K562 (cell line): ENCODE results near the gene IRF8.

Experiments
- BHLHE40 ChIP-seq: IDR thresholded peaks from 2 replicates; pipeline ENCODE4 v1.6.1; 2011; ENCODE audit warnings: low read length, improper control_type of control experiment
- DACH1 ChIP-seq: fragments of 450-650 bp; IDR thresholded peaks from 2 replicates; pipeline ENCODE4 v1.6.1; 2018; ENCODE audit not compliant: partially characterized antibody
- EP300 ChIP-seq: IDR thresholded peaks from 2 replicates; pipeline ENCODE4 v1.6.1; 2012; ENCODE audit warnings: low read length, improper control_type of control experiment
- FIP1L1 ChIP-seq: fragments of 200-400 bp; formaldehyde crosslinking; IDR thresholded peaks from 2 replicates; pipeline ENCODE4 v1.6.1; 2018; ENCODE audit warnings: mild to moderate bottlenecking, low read depth, low read length; ENCODE audit not compliant: poor library complexity, severe bottlenecking
- GABPA ChIP-seq: fragments of 200-800 bp; sonication (Bioruptor generic); conservative IDR thresholded peaks from 2 replicates; pipeline ENCODE4 v1.6.1; 2016; ENCODE audit warnings: low read depth, missing genetic modification characterization, missing compliant biosample characterization
- MAX ChIP-seq: sonication (generic); formaldehyde crosslinking; IDR thresholded peaks from 2 replicates; pipeline ENCODE4 v1.9.0; 2022; ENCODE audit warnings: mild to moderate bottlenecking, missing genetic modification reagents
- MTA3 ChIP-seq: fragments of 450-650 bp; formaldehyde crosslinking; IDR thresholded peaks from 2 replicates; pipeline ENCODE4 v1.6.1; 2017; ENCODE audit warnings: mild to moderate bottlenecking, borderline replicate concordance
- RBM34 ChIP-seq: fragments of 200-400 bp; formaldehyde crosslinking; IDR thresholded peaks from 2 replicates; pipeline ENCODE4 v1.6.1; 2018; ENCODE audit warnings: low read length, borderline replicate concordance; ENCODE audit not compliant: insufficient read depth
- RNF2 ChIP-seq: sonication (generic); IDR thresholded peaks from 2 replicates; pipeline ENCODE4 v1.6.1; 2016
- SPI1 ChIP-seq: IDR thresholded peaks from 2 replicates; pipeline ENCODE4 v1.6.1; 2011; ENCODE audit warnings: low read depth, low read length, control low read depth, borderline replicate concordance
- TAF1 ChIP-seq: IDR thresholded peaks from 2 replicates; pipeline ENCODE4 v1.6.1; 2011; ENCODE audit warnings: mild to moderate bottlenecking, low read length, moderate library complexity; ENCODE audit not compliant: insufficient read depth, control insufficient read depth, severe bottlenecking; ENCODE audit errors: extremely low read depth
- TF ChIP-seq, protein P1 (sequence below), 3 experiments: IDR thresholded peaks in 2 of 3; conservative IDR thresholded peaks in 1 of 3; 2 replicates each; pipeline ENCODE4 v1.5.1; 2011 to 2012; ENCODE audit warnings: low read length in 3 of 3, mild to moderate bottlenecking in 3 of 3, control low read depth in 2 of 3, improper control_type of control experiment in 1 of 3, inconsistent platforms in 1 of 3, low read depth in 1 of 3, mixed read lengths in 1 of 3, moderate library complexity in 1 of 3; ENCODE audit not compliant: insufficient read depth in 2 of 3
- TF ChIP-seq, protein P2 (sequence below), 2 experiments: IDR thresholded peaks in 1 of 2; conservative IDR thresholded peaks in 1 of 2; 2 replicates each; pipeline ENCODE4 v1.6.1; 2016; ENCODE audit warnings: low read depth in 2 of 2, mild to moderate bottlenecking in 1 of 2, missing compliant biosample characterization in 1 of 2, missing genetic modification characterization in 1 of 2, moderate library complexity in 1 of 2
- TF ChIP-seq, protein P3 (sequence below): fragments of 450-650 bp; IDR thresholded peaks from 2 replicates; pipeline ENCODE4 v1.6.1; 2016; ENCODE audit warnings: low read depth

DNA sequence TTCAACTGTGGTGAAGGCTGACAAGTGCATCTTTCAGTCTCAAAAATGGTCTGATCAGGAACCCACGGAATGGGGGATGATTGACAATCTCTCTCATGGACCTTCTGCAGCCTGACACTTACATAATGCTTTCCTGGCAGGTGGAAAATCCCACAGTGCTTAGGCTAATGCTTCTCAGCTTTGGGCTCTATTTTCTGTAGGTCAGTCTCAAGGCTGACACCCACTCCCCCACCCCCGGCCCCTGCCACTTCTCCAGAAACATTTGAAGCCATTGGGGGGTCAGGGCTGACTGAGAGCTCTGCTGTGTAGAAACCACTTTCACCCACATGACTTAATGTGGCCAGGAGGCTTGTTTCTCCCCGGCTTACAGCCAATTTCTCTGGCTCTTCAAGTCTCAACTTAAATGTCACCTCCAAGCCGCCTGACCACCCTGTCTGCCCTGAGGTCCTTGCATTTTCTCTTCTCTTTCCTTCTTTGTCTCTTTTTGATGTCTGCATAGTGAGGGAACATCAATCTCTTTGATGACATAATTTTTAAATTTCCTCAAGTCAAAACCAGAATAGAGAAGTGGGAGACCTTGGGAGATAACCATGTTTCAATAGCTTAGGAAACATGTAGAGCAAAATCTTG is 16.7 kb upstream of the IRF8 start:
- TF ChIP-seq MAX (CRISPR knock-in tag), result no peak
- TF ChIP-seq RNF2, result no peak
- no peak for TF ChIP-seq DACH1
- TF ChIP-seq, protein P1, sequence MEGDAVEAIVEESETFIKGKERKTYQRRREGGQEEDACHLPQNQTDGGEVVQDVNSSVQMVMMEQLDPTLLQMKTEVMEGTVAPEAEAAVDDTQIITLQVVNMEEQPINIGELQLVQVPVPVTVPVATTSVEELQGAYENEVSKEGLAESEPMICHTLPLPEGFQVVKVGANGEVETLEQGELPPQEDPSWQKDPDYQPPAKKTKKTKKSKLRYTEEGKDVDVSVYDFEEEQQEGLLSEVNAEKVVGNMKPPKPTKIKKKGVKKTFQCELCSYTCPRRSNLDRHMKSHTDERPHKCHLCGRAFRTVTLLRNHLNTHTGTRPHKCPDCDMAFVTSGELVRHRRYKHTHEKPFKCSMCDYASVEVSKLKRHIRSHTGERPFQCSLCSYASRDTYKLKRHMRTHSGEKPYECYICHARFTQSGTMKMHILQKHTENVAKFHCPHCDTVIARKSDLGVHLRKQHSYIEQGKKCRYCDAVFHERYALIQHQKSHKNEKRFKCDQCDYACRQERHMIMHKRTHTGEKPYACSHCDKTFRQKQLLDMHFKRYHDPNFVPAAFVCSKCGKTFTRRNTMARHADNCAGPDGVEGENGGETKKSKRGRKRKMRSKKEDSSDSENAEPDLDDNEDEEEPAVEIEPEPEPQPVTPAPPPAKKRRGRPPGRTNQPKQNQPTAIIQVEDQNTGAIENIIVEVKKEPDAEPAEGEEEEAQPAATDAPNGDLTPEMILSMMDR (IDR thresholded peaks at IDR 0.05 in 2 of 3, conservative IDR thresholded peaks at IDR 0.05 in 1 of 3; ENCODE audit: insufficient read depth in 2 of 3, low read depth in 1 of 3, low read length in 3 of 3), result no peak
- no peak for TF ChIP-seq SPI1
- TF ChIP-seq TAF1, result no peak
- TF ChIP-seq, protein P2, sequence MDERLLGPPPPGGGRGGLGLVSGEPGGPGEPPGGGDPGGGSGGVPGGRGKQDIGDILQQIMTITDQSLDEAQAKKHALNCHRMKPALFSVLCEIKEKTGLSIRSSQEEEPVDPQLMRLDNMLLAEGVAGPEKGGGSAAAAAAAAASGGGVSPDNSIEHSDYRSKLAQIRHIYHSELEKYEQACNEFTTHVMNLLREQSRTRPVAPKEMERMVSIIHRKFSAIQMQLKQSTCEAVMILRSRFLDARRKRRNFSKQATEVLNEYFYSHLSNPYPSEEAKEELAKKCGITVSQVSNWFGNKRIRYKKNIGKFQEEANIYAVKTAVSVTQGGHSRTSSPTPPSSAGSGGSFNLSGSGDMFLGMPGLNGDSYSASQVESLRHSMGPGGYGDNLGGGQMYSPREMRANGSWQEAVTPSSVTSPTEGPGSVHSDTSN (CRISPR knock-in tag; IDR thresholded peaks at IDR 0.05; ENCODE audit: low read depth), result no peak
- TF ChIP-seq, protein P2 (tag; conservative IDR thresholded peaks at IDR 0.05; ENCODE audit: low read depth), result no peak
- no peak for TF ChIP-seq FIP1L1
- TF ChIP-seq, protein P3, sequence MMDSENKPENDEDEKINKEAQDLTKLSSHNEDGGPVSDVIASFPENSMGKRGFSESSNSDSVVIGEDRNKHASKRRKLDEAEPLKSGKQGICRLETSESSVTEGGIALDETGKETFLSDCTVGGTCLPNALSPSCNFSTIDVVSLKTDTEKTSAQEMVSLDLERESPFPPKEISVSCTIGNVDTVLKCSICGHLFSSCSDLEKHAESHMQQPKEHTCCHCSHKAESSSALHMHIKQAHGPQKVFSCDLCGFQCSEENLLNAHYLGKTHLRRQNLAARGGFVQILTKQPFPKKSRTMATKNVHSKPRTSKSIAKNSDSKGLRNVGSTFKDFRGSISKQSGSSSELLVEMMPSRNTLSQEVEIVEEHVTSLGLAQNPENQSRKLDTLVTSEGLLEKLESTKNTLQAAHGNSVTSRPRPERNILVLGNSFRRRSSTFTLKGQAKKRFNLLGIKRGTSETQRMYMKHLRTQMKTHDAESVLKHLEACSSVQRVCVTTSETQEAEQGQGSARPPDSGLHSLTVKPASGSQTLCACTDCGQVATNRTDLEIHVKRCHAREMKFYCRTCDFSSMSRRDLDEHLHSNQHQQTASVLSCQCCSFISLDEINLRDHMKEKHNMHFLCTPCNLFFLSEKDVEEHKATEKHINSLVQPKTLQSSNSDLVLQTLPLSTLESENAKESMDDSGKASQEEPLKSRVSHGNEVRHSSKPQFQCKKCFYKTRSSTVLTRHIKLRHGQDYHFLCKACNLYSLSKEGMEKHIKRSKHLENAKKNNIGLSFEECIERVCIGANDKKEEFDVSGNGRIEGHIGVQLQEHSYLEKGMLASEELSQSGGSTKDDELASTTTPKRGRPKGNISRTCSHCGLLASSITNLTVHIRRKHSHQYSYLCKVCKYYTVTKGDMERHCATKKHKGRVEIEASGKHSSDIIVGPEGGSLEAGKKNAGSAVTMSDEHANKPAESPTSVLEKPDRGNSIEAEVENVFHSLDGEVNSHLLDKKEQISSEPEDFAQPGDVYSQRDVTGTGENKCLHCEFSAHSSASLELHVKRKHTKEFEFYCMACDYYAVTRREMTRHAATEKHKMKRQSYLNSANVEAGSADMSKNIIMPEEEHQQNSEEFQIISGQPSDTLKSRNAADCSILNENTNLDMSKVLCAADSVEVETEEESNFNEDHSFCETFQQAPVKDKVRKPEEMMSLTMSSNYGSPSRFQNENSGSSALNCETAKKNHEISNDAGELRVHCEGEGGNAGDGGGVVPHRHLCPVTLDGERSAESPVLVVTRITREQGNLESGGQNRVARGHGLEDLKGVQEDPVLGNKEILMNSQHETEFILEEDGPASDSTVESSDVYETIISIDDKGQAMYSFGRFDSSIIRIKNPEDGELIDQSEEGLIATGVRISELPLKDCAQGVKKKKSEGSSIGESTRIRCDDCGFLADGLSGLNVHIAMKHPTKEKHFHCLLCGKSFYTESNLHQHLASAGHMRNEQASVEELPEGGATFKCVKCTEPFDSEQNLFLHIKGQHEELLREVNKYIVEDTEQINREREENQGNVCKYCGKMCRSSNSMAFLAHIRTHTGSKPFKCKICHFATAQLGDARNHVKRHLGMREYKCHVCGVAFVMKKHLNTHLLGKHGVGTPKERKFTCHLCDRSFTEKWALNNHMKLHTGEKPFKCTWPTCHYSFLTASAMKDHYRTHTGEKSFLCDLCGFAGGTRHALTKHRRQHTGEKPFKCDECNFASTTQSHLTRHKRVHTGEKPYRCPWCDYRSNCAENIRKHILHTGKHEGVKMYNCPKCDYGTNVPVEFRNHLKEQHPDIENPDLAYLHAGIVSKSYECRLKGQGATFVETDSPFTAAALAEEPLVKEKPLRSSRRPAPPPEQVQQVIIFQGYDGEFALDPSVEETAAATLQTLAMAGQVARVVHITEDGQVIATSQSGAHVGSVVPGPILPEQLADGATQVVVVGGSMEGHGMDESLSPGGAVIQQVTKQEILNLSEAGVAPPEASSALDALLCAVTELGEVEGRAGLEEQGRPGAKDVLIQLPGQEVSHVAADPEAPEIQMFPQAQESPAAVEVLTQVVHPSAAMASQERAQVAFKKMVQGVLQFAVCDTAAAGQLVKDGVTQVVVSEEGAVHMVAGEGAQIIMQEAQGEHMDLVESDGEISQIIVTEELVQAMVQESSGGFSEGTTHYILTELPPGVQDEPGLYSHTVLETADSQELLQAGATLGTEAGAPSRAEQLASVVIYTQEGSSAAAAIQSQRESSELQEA, result no peak
- TF ChIP-seq GABPA, result no peak
- TF ChIP-seq RBM34, result no peak
- TF ChIP-seq BHLHE40, result no peak
- no peak for TF ChIP-seq EP300
- TF ChIP-seq MTA3, result no peak
